Nucleus accumbens (tissue), 56 donors: ENCODE results near the gene TKTL1.
A peak's percentile ranks its signal among the peaks of the same experiment; 100 is the strongest.
"Not testable (repeated sequence)": the region's sequence is repeated elsewhere in the genome, so short reads cannot be mapped to it uniquely, and the experiment has no call there.

ENCODE experiments used
- DNase-seq, 56 donors: peaks; one replicate each; lab custom pipeline; 2025; lab: John Stamatoyannopoulos, UW

The TKTL1 gene, protein sequence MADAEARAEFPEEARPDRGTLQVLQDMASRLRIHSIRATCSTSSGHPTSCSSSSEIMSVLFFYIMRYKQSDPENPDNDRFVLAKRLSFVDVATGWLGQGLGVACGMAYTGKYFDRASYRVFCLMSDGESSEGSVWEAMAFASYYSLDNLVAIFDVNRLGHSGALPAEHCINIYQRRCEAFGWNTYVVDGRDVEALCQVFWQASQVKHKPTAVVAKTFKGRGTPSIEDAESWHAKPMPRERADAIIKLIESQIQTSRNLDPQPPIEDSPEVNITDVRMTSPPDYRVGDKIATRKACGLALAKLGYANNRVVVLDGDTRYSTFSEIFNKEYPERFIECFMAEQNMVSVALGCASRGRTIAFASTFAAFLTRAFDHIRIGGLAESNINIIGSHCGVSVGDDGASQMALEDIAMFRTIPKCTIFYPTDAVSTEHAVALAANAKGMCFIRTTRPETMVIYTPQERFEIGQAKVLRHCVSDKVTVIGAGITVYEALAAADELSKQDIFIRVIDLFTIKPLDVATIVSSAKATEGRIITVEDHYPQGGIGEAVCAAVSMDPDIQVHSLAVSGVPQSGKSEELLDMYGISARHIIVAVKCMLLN

DNA sequence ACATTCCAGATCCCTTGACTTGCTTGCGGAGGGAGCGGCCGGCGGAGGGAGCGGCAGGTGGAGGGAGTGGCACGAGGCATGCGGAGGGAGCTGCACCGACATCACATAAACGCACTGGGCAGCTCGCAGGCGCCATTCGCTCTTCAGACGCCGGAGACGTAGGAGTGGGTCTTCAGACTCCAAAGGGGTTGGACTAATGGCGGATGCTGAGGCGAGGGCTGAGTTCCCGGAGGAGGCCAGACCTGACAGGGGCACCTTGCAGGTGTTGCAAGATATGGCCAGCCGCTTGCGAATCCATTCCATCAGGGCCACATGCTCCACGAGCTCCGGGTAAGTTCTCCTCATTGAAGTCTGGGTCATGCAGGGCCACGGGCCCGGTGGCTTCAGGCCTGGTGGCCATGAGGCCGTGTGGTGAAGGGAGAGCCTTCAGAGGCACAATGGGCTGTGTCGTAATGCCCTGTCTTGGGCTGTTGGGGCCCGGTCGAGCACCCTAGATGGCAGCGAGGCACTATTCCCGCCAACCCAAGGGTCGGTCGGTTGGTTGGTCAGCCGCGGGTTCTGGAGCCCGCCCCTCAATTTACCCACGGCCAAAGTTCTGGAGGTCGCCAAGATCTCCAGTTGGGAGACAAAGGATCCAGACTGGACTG, at the start of gene TKTL1:
TKTL1 (plus strand) TSS at position 132 of the 647 bp plus-strand sequence; CDS start at position 197, 65 bp downstream.
- DNase-seq = no peak

DNA sequence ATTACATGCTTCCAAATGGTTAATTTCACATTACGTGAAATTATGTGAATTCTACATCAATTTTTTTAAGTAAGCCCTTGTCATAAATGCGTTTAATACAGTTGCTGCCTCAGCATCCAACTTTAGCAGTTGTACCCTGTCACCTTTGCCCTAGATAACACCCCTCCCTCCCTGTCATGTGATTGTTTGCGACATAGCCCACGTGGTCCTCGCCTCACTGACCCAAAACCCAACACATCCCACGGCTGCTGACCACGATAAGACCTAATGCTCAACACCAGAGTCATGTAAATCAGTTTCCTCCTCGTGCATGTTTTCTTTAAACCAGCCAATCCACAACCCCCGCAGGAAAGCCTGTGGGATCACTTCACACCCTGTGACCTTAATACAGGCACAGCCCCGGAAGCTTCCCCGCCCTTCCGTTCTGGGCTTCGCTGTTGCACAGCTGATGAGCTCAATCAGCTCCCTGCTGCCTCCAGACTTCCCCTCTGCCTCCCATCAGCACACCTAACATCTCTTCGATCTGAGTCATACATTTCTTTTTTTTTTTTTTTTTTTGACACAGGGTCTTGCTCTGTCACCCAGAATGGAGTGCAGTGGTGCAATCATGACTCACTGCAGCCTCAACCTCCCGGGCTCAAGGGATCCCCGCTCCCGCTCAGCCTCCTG, 48.1 kb upstream of the TKTL1 start:
- DNase-seq = not testable (repeated sequence)

DNA sequence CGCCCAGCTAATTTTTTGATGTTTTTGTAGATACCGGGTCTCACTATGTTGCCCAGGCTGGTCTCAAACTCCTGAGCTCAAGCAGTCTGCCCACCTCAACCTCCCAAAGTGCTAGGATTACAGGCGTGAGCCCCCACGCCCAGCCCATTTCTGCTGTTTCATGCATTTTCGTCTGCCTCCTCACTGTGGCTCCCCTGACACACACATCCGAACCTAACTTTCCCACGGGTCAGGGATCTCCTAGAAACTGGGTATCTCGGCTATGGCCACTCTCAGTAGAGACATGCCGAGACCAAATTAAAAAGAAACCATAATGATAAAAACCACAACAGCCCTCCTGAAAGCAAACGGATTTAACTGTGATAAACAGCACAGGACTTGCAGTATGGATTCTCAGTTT, 47.5 kb upstream of the TKTL1 start:
- DNase-seq = not testable (repeated sequence)

DNA sequence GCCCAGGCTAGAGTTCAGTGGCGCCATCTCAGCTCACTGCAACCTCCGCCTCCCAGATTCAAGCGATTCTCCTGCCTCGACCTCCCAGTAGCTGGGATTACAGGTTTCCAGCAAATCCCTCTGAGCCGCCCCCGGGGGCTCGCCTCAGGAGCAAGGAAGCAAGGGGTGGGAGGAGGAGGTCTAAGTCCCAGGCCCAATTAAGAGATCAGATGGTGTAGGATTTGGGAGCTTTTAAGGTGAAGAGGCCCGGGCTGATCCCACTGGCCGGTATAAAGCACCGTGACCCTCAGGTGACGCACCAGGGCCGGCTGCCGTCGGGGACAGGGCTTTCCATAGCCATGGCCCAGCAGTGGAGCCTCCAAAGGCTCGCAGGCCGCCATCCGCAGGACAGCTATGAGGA, 38.3 kb upstream of the TKTL1 start, which contains the start of gene OPN1MW3:
OPN1MW3 (plus strand) TSS at position 301 of the 400 bp plus-strand sequence; CDS start at position 339, 38 bp downstream.
- DNase-seq = not testable (repeated sequence)

DNA sequence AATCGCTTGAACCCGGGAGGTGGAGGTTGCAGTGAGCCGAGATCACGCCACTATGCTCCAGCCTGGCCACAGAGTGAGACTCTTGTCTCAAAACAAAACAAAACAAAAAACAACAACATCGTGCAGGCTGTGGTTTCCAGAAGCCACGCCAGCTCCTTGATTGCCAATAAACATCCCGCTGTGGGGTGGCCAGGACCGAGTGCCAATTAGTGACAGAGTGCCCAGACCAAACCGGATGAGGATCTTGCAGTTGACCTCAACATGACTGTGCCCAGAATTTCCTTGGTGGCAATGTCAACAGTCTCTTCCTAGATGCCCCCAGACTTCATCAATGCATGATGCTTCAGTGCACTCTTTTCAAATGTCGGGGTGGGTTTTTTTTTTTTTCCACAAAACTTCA, 36.9 kb upstream of the TKTL1 start:
- not testable (repeated sequence) for DNase-seq

DNA sequence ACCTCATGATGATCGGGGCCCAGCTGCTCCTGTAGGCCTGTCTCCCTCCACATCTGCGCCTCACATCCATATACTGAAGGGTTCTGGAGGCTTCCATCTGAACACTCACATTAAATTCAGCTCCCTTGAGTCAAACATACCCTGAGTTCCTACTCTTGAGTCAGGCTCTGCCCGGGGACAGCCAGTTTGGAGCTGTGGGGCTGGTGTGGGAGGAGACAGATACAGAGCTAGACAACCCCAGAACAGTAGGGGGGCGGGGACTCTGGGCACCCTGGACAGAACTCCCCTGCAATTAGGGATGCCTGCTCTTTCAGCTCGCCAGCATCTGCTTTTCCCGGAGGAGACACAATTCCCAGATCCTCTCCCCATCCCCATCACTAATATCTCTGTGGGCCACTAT, 32.5 kb upstream of the TKTL1 start:
- DNase-seq = not testable (repeated sequence)

DNA sequence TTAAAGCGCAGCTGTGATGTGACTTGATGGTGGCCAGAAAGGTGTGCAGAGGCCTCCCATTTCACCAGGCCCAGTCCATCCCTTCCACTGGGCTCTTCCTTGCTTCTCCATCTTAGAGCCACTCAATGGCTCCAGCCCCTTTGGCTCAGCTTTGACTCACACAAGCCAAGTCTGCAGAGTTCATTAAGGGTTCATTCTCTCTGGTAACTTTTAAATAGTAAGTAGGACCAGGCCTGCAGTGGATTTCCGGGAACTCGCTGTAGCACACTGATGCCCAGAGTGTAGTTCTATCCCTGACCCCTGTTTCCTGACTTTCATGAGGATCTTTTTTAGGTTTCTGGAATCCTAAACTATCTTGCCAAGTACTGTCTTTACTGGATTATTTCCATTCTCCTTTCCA, 26.4 kb upstream of the TKTL1 start:
- not testable (repeated sequence) for DNase-seq

DNA sequence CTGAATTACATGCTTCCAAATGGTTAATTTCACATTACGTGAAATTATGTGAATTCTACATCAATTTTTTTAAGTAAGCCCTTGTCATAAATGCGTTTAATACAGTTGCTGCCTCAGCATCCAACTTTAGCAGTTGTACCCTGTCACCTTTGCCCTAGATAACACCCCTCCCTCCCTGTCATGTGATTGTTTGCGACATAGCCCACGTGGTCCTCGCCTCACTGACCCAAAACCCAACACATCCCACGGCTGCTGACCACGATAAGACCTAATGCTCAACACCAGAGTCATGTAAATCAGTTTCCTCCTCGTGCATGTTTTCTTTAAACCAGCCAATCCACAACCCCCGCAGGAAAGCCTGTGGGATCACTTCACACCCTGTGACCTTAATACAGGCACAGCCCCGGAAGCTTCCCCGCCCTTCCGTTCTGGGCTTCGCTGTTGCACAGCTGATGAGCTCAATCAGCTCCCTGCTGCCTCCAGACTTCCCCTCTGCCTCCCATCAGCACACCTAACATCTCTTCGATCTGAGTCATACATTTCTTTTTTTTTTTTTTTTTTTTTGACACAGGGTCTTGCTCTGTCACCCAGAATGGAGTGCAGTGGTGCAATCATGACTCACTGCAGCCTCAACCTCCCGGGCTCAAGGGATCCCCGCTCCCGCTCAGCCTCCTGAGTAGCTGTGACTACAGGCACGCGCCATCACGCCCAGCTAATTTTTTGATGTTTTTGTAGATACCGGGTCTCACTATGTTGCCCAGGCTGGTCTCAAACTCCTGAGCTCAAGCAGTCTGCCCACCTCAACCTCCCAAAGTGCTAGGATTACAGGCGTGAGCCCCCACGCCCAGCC, 10.9 kb upstream of the TKTL1 start:
- not testable (repeated sequence) for DNase-seq

DNA sequence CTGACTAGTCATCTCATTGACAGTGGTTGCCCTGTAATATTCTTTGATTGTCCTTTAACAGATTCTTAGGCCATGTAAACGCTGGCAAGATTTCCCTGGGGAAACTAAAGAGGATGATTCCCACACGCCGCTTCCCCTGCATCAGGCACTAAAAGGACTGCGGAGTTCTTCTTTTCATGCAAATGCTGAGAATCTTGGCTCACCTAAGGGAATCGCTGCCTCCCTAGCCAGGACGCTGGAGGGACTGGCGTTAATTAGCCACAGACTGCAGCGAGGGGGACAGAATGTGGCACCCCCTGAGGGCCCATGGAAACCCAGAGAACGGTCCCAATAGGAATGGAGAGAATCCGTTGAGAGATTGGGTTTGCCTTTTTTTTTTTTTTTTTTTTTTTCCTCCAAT, 9.2 kb upstream of the TKTL1 start:
- not testable (repeated sequence) for DNase-seq

DNA sequence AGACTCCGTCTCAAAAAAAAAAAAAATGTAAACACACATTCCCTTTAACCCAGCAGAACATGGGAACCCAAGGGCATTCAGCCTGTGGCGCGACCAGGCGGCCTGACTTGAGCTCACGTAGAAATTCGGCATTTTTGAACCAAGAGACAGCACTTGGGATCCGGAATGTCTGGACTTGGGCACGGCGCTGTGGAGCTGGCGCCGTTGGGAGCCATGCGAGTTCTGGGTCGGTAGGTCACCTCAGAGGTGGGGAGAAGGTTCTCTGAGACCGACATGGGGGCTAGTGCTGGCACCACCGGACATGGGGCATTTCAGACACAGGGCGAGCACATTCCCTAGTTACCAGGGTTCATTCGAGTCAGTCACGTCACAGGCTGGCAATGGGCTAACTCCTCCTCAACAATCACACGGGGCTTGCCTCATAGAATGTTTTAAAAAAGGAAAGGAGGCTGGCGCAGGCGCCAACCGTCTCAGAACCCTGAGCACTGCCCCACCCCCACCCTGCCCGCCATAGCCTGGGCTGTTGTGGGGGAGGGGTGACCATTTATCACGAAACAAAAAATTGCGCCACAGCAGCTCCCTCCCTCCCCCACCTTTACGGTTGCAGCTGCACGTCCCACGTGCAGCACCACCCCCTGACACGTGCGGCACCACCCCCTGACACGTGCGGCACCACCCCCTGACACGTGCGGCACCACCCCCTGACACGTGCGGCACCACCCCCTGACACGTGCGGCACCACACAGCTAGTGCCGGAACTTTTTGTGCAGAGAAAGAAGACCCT, 612 bp upstream of the TKTL1 start, which contains the start of gene TEX28:
TEX28 (minus strand) TSS at position 334 of the 784 bp plus-strand sequence. CDS start 3,007 bp downstream, outside the sequence.
- no peak for DNase-seq

DNA sequence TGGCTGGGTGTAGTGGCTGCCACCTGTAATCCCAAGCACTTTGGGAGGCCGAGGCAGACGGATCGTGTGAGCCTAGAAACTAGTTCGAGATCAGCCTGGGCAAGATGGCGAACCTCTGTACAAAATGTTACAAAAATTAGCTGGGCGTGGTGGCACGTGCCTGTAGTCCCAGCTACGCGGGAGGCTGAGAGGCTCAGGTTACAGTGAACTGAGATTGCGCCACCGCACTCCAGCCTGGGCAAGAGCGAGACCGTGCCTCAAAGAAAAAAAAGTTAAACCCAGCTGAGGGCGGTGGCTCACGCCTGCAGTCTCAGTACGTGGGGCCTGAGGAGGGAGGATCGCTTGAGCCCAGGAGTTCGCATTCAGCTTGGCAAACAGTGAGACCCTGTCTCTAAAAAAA, 1.1 kb downstream of the TKTL1 start:
- no peak for DNase-seq

DNA sequence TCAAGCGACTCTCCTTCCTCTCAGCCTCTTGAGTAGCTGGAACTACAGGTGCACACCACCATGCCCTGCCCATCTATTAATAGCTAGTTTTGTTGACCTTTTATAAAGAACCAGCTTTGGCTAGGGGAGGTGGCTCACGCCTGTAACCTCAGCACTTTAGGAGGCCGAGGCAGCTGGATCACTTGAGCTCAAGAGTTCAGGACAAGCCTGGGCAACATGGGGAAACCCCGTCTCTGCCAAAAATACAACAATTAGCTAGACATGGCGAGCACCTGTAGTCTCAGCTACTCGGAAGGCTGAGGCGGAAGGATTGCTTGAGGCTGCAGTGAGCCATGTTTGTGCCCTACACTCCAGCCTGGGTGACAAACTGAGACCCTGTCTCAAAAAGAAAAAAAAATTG, 2.7 kb downstream of the TKTL1 start:
- no peak for DNase-seq

DNA sequence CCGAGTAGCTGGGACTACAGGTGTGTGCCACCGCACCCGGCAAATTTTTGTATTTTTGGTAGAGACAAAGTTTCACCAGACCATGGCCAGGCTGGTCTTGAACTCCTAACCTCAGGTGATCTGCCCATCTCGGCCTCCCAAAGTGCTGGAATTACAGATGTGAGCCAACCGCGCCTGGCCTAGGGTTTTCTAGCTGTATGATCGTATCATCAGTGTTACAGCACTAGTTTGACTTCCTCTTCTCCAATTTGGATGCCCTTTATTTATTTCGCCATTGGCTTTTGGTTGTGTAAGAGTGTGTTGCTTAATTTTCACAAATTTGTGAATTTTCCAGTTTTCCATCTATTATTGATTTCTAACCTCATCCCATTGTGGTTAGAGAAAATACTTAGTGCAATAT, 5.2 kb downstream of the TKTL1 start:
- no peak for DNase-seq

DNA sequence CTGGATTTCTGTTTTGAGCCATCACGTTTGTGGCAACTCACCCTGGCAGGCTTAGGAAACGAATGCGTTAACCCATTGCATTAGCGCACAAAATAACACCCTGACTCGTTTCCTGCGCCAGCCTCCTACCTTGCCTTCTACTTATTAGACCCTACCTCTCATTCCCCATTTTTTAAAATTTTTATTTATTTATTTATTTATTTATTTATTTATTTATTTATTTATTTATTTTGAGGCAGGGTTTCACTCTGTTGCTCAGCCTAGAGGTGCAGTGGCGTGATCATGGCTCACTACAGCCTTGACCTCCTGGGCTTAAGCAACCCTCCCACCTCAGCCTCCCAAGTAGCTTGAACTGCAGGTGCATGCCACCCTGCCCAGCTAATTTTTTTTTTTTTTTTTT, 7.4 kb downstream of the TKTL1 start:
- DNase-seq = not testable (repeated sequence)

DNA sequence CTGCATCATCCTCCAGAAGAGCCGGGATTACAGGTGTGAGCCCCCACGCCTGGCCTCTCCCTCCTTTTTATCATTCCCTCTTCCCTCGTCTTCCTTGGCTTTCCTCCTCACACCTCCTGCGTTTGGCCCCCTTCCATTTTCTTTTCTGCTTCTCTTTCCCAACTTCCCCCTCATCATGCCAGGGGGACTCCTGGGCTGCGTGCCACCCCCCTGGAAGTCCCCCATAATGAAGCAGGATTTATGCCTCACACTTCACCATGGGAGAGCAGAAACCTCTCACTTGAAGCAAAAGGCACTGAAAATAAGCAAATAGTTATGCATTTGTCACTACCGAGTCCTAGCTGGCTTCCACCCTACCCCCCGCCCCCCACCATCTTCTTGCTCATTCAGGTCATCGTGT, 7.9 kb downstream of the TKTL1 start:
- no peak for DNase-seq

DNA sequence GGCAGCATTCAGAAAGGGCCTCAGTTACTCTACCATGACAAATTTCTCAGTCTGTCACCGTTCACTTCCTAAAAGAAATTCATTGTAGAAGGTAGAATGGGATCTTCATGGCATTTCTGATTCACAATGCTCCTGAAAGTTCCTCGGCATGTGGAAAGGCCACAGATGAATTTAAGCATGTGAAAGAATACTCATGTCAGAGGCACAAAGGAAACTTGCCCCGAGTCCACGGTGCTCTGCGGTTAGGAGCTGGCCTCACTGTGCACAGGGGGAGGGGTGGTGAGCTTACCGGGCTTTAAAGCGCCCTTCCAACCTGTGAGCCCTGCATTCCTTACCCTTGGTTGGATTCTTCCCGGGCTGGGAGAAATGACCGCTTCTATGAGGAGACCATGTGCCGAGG, 9.3 kb downstream of the TKTL1 start:
- no peak for DNase-seq

DNA sequence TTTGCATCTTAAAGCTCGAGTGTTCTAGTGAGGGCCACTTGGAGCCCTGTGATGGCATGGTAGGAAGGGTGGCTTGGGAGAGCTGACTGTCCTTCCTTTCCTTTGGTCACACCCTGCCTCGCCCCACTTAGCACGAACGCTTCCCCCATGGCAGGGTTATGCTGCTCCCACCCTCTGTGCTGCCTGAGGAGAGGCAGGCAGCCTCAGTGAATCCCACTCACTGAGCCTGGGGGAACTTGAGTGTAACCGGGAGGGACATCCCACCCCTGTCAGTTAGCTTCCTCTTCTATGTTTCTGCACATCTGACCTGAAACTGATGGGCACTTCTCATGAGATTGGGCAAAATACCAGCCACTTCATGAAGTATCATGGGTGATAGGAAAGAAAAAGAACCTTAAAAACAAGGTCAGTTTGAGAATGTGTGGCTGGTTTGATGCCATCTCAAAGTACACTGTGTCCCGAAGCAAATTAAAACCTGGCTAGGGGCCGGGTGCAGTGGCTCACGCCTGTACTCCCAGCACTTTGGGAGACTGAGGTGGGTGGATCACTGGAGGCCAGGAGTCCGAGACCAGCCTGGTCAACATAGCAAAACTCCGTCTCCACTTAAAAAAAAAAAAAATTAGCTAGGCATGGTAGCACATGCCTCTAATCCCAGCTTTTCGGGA, 10.1 kb downstream of the TKTL1 start:
- DNase-seq = no peak

DNA sequence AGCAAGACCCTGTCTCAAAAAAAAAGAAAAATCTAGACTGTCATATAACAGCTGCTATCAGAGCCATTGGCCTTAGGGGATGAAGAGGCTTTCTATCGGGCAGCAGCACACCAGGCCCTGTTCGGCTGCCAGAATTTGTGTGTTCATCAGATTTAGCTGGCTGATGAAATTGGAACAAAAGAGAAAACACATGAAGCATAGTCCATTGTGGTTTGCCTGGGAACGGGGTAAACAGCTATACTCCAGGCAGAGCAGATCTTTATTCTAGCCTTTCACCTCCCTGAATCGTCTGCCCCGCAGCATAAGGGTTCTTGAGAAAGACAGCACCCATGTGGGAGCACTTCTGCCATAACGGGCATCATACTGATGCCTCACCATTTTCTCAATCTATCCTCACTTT, 11.6 kb downstream of the TKTL1 start:
- peak in 5 of 56 donors; percentile 0 to 12 (median 8) for DNase-seq
